B cell (primary cell): Measurements from ENCODE around the gene TENM3.

Experiments used
- CTCF ChIP-seq: fragments of 200-600 bp; IDR thresholded peaks from one replicate; pipeline ENCODE4 v1.8.0; 2022; ENCODE audit warnings: antibody characterized with exemption, mild to moderate bottlenecking
- EZH2 ChIP-seq: IDR thresholded peaks from 2 replicates; pipeline ENCODE4 v1.6.1; 2012; ENCODE audit warnings: borderline replicate concordance, low read depth, mild to moderate bottlenecking, moderate library complexity, low read length; ENCODE audit not compliant: insufficient read depth, poor library complexity, severe bottlenecking

- TF ChIP-seq CTCF (no peak), EZH2 (no peak)
Observed at GRCh38 chr4:182619660-182620059, 376.5 kb downstream of the TENM3 start.
